OCI-LY1 (cell line): Measurements from ENCODE around the gene SH3PXD2A.

Experiments used
- H2AFZ ChIP-seq: fragments of 200-600 bp; sonication (generic), shearing (Covaris generic); 2 replicates; pipeline ENCODE4 v1.6.0; 2014; ENCODE audit warnings: antibody characterized with exemption, mild to moderate bottlenecking, low read length
- H3F3A ChIP-seq: fragments of 200-600 bp; sonication (generic), shearing (Covaris generic); 2 replicates; pipeline ENCODE4 v1.6.0; 2014; ENCODE audit warnings: mild to moderate bottlenecking, antibody characterized with exemption, low read length, moderate library complexity; ENCODE audit not compliant: insufficient read depth
- H3K27ac ChIP-seq: fragments of 200-600 bp; sonication (generic); 2 replicates; pipeline ENCODE4 v1.5.1; 2014; ENCODE audit warnings: low read length, mixed run types, mild to moderate bottlenecking, low read depth; ENCODE audit not compliant: poor library complexity, severe bottlenecking
- H3K27me3 ChIP-seq: fragments of 200-600 bp; sonication (generic); 2 replicates; pipeline ENCODE4 v1.6.0; 2014; ENCODE audit warnings: antibody characterized with exemption, mild to moderate bottlenecking, low read length, moderate library complexity; ENCODE audit not compliant: insufficient read depth
- H3K36me3 ChIP-seq: fragments of 200-600 bp; sonication (generic); 2 replicates; pipeline ENCODE4 v1.6.1; 2014; ENCODE audit warnings: mild to moderate bottlenecking, antibody characterized with exemption, low read length, moderate library complexity, mixed read lengths; ENCODE audit not compliant: insufficient read depth
- H3K4me1 ChIP-seq: fragments of 200-600 bp; sonication (generic); 2 replicates; pipeline ENCODE4 v1.5.1; 2014; ENCODE audit warnings: mild to moderate bottlenecking, low read length, moderate library complexity; ENCODE audit not compliant: insufficient read depth, severe bottlenecking
- H3K4me2 ChIP-seq: fragments of 200-600 bp; sonication (generic), shearing (Covaris generic); 2 replicates; pipeline ENCODE4 v1.6.1; 2014; ENCODE audit warnings: low read length
- H3K4me3 ChIP-seq: fragments of 200-600 bp; sonication (generic); 2 replicates; pipeline ENCODE4 v1.5.1; 2014; ENCODE audit warnings: low read length, low read depth, mild to moderate bottlenecking, mixed read lengths; ENCODE audit not compliant: poor library complexity, severe bottlenecking
- H3K79me2 ChIP-seq: fragments of 200-600 bp; shearing (Covaris generic); 2 replicates; pipeline ENCODE4 v1.6.1; 2016; ENCODE audit warnings: mixed run types, low read length, mixed read lengths; ENCODE audit not compliant: insufficient read depth
- H3K9ac ChIP-seq: fragments of 200-600 bp; sonication (generic), shearing (Covaris generic); 2 replicates; pipeline ENCODE4 v1.6.1; 2014; ENCODE audit warnings: mild to moderate bottlenecking, low read length, mixed read lengths
- H3K9me2 ChIP-seq: fragments of 200-600 bp; sonication (generic), shearing (Covaris generic); 2 replicates; pipeline ENCODE4 v1.6.1; 2014; ENCODE audit warnings: low read depth, mild to moderate bottlenecking, low read length, mixed read lengths
- H3K9me3 ChIP-seq: fragments of 200-600 bp; shearing (Covaris generic); 2 replicates; pipeline ENCODE4 v1.6.1; 2014; ENCODE audit warnings: low read length, mixed read lengths
- H4K20me1 ChIP-seq: fragments of 200-600 bp; sonication (generic), shearing (Covaris generic); 2 replicates; pipeline ENCODE4 v1.6.0; 2016; ENCODE audit warnings: mild to moderate bottlenecking, low read length; ENCODE audit not compliant: insufficient read depth
- CTCF ChIP-seq: fragments of 200-600 bp; sonication (generic), shearing (Covaris generic); IDR thresholded peaks from 2 replicates; pipeline ENCODE4 v1.5.1; 2017; ENCODE audit warnings: mild to moderate bottlenecking, antibody characterized with exemption, low read length, moderate library complexity, mixed read lengths
- EZH2 ChIP-seq: fragments of 200-600 bp; sonication (generic), shearing (Covaris generic); IDR thresholded peaks from 2 replicates; pipeline ENCODE4 v1.8.0; 2017; ENCODE audit warnings: borderline replicate concordance, mixed run types, mild to moderate bottlenecking, antibody characterized with exemption, low read length, moderate library complexity, mixed read lengths

Gene SH3PXD2A

GRCh38 chr10:103698266-103698665 lies 157.1 kb downstream of the SH3PXD2A start:
- Histone ChIP-seq H3F3A (no peaks in the 10 kb centered on the region), H3K27me3 (no peaks in the 10 kb centered on the region), H3K4me2 (no peak overlapping the region), H3K9me3 (no peaks in the 10 kb centered on the region), H3K4me3 (no peak overlapping the region), H3K9ac (no peak overlapping the region), H3K4me1 (peaks cover 22% of the 10 kb centered on the region), H3K27ac (no peak overlapping the region), H4K20me1 (no peaks in the 10 kb centered on the region), H3K9me2 (no peaks in the 10 kb centered on the region), H3K36me3 (no peaks in the 10 kb centered on the region), H2AFZ (no peak overlapping the region), H3K79me2 (no peaks in the 10 kb centered on the region)
- TF ChIP-seq CTCF (no peak), EZH2 (no peak)

- H2AFZ ChIP-seq, result no peak overlapping the region
- no peaks in the 10 kb centered on the region for H3K27me3 ChIP-seq
- H3K79me2 ChIP-seq, result no peaks in the 10 kb centered on the region
- TF ChIP-seq CTCF (no peak), EZH2 (no peak)
- H3F3A ChIP-seq, result no peaks in the 10 kb centered on the region
- H3K9me2 ChIP-seq, result no peaks in the 10 kb centered on the region
- no peak overlapping the region for H3K27ac ChIP-seq
- H3K4me2 ChIP-seq, result no peak overlapping the region
- no peaks in the 10 kb centered on the region for H4K20me1 ChIP-seq
- no peak overlapping the region for H3K4me3 ChIP-seq
- no peak overlapping the region for H3K9ac ChIP-seq
- no peaks in the 10 kb centered on the region for H3K9me3 ChIP-seq
- peaks cover 24% of the 10 kb centered on the region for H3K4me1 ChIP-seq
- H3K36me3 ChIP-seq, result no peaks in the 10 kb centered on the region
These were observed 157.6 kb downstream of the SH3PXD2A start for GRCh38 chr10:103697787-103698186.

- Histone ChIP-seq H2AFZ (no peak overlapping the region), H3K9ac (no peak overlapping the region; the same call in 1 of the 2 replicates), H3K9me3 (no peaks in the 10 kb centered on the region), H3K9me2 (no peaks in the 10 kb centered on the region), H3K79me2 (no peaks in the 10 kb centered on the region), H3K36me3 (no peaks in the 10 kb centered on the region), H3F3A (no peaks in the 10 kb centered on the region), H3K27ac (no peak overlapping the region), H3K4me1 (peaks cover 33% of the 10 kb centered on the region), H3K4me2 (peak overlapping the region; percentile 35; the same call in 1 of the 2 replicates), H3K27me3 (no peaks in the 10 kb centered on the region), H3K4me3 (peak overlapping the region; percentile 5), H4K20me1 (no peaks in the 10 kb centered on the region)
- peak; percentile 33; the same call in 1 of the 2 replicates for TF ChIP-seq CTCF
- TF ChIP-seq EZH2, result no peak
These were observed 158.8 kb downstream of the SH3PXD2A start for GRCh38 chr10:103696411-103697145.
